GM19351 (cell line): ENCODE data around the gene REPS2.

ENCODE experiments used
- ATAC-seq: cut with Tn5 transposase; IDR thresholded peaks from one replicate; pipeline ENCODE4 v1.9.1; 2021; ENCODE audit warnings: mild to moderate bottlenecking, moderate library complexity; ENCODE audit not compliant: unreplicated experiment

REPS2 gene

GRCh38 chrX:17031827-17032226, 85.4 kb downstream of the REPS2 start:
- ATAC-seq, result no peak

- no peak for ATAC-seq
Measured at GRCh38 chrX:17032351-17032750, 85.9 kb downstream of the REPS2 start.

DNA sequence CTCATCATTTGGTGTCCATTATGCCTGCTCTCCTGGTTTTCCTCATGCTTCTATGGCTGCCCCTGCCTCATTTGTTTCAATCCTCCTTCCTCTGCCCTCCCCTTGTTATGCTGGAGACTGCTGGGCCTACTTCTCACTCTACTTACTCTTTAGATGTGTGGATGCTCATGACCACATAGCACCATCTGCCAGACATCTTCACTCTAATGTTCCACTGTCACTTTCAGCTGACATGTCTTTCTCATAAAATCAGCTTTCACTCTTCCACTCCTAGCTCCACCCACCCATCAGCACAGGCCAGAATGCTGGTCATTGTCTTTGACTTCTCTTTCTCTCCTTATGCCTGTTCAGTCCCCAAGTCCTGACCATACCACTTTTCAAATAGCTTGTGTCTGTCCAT, 86.8 kb downstream of the REPS2 start:
- ATAC-seq, result no peak

DNA sequence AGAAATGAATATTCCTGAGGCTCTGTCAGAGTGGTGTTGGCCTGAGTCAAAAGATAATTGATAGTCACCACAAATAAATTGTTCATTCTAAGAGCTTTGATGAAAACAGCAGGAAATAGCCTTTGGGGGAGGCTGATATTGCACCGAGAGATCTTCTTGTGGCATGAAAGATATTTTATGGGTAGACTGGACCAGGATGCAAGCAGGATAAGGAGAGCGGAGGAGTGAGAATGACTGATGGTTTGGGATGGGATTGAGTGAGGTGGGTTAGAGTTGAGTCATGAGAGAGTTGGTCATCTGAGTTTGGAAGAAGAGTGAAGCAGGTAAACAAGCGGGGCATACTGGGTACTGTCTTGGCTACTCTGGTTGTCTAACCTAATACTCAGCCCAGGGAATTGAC, 88.7 kb downstream of the REPS2 start:
- ATAC-seq, result no peak

DNA sequence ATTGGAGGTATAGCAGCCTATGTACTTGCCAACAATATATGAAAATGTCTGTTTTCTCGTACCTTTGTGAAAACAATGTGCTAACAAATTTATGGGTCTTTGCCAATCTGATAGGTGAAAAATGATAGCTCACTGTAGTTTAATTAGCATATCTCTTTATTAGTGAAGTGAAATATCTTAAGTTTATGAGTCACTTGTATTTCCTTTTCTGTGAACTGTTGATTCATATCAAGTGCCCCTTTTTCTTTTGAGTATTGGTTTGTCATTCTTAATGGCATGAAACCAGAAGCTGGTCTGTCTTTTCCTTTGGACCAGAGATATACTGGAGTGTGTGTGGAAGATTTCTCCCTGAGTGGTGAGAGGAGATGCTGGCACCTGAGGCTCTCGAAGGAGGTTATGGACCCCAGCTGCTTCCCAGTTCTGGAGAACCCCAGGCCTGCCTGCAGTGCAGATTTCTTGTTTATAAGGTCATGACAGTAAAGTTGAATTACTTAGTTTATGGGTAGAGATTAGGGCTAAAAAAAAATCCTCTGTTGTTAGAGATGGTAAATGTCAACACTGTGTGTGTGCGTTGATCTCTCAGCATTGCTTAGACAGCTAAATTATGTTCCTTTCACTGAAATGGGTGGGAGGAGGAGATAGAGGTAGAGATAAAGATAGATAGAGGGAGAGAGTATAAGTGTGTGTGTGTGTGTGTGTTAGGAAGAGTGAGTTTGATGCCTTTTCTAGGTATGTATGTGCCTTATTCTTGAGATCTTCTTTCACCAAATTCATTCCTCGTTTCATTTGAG, 89.9 kb downstream of the REPS2 start:
- no peak for ATAC-seq

- no peak for ATAC-seq
Measured at GRCh38 chrX:17038277-17038676, 91.8 kb downstream of the REPS2 start.

DNA sequence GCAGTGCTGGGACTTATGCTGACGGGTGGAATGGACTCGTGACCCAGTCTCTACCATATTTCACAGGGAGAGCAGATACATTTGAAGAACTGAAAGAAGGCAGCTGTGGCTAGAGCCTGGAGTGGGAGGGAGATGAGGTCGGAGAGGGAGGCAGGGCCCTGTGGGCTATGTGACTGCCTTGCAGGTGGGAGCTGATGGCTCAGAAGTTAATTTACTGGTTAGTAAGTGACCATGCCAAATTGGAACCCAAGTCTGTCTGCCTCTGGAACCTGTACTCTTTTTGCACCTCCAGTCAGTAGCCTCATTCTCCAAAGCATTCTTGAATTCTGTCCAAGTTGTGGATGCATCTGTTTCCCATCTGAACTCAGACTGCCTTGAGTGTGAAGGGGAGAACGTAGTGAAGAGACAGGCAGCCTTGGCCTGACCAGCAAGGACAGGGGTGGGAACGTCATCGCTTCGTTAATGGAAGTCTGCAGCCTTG, 92.3 kb downstream of the REPS2 start:
- peak; percentile 63 for ATAC-seq

DNA sequence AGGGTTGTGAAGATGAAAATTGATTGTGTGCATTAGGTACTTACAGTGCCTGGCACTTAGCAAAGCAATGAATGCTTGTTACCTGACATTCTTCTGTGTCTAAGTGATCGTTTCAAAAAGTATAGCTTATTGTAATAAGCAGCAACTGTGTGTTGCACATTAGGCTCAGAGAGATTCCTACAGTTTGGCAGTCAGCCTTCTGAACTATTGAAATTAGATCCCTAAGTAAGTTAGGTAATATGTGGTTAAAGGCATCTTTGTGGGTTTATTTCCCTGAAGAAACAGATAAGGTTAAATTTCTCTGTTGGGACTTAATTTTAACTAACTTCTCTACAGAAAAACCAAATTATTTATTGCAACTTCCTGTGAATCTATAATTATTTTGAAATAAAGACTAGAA, 93.4 kb downstream of the REPS2 start:
- ATAC-seq, result no peak

DNA sequence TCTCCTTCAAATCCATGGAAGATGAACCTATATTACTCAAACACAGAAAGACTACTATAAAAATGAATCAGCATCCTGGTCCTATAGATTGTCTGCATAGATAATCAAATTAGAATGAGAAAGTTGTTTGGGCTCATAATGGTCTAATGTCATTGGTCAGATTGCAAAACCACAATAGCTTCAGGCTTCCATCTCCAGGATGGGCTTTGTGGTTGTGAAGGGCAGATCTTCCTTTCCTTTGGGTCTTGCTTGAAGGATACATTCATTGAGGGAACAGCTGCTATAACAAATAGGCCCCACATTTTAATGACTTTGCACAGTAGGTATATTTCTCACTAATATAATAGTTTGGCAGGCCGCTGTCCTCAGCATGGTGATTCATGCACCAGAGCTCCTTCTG, 94.3 kb downstream of the REPS2 start:
- ATAC-seq, result no peak

DNA sequence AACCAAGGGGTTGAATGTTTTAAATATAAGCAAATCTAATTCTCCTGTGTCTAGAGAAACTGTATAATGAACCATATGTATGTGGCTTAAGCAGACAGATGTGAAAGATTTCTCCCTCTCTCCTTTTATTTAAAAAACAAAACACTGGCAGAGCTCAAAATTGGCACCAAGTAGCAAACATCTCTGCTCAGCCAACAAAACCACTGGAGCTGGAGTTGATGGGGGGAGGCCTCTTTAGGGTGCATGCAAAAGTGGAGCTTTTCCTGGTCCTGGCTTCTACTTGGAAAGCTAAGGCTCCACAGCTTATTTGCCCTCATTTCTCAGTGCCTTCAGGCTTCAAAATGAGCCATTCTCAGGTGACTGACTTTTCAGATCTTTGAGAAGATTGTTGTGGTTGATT, 95.6 kb downstream of the REPS2 start:
- no peak for ATAC-seq

DNA sequence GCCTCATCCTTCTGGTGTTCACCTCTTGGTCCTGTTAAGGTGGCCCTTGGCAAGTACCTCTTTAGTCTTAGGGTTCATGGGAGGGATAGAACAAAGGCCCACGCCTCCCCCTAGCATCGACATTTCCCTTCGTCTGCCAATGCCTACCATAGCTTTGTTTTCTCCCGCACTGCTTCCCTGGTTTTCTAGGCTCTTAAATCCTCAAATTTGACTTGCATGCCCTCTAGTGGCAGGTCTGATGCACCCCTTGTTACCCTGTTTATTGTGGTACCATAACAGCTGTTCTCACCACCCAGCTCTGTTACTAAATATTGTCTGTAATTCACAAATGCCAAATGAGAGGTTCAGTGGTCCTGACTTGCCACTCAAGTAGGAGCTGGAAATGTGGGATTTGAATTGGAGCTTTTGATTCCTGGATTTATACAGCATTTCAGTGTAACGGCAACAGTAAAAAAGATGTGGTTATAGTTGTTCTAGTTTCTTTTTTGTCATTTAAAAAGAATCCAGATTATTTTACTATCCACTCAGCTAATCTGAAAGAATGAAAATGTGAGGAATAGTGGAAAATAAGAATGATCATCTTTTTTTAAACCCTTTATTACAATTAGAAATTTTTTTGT, 100.1 kb downstream of the REPS2 start:
- ATAC-seq, result peak; percentile 78

GRCh38 chrX:17047224-17047623, 100.8 kb downstream of the REPS2 start:
- ATAC-seq, result no peak

- ATAC-seq, result no peak
Measured at GRCh38 chrX:17052210-17052609, 105.8 kb downstream of the REPS2 start.

- no peak for ATAC-seq
Measured at GRCh38 chrX:17052793-17053192, 106.3 kb downstream of the REPS2 start.

- ATAC-seq, result no peak
Measured at GRCh38 chrX:17053502-17053901, 107.0 kb downstream of the REPS2 start.

- ATAC-seq, result no peak
Measured at GRCh38 chrX:17056868-17057608, 110.6 kb downstream of the REPS2 start.

- no peak for ATAC-seq
Measured at GRCh38 chrX:17062065-17062464, 115.6 kb downstream of the REPS2 start.

DNA sequence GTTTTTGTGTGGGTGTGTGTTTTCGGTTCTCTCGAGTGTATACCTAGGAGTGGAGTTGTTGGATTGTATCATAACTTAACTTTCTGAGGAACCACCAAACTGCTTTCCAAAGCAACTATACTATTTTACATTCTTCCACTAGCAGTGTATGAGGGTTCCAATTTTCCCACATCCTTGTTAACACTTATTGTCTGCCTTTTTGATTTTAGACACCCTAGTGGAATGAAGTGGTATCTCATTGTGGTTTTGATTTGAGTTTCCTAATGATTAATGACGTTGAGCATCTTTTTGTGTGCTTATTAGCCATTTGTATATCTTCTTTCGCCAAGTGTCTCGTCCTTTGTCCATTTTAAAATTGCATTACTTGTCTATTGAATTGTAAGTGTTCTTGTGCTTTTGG, 118.6 kb downstream of the REPS2 start:
- ATAC-seq, result no peak

DNA sequence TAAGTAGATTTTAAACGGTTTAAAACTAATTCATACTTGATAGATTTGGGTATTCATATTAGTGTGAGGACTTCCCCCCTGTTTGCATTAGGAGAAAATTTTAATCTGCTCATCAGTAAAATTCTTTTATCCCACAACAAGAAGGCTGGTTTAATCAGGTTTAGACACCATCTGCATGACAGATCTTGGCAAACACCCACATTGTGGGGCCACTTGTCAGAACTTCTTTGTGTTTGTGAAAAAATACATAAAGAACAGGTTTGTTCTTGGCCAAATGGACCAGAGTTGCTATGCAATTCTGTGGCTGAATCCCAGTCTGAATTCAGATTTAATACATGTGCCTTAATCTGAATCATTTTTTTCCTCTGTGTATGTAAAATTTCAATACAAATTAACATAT, 121.1 kb downstream of the REPS2 start:
- no peak for ATAC-seq

- ATAC-seq, result no peak
Measured at GRCh38 chrX:17072301-17072700, 125.8 kb downstream of the REPS2 start.

DNA sequence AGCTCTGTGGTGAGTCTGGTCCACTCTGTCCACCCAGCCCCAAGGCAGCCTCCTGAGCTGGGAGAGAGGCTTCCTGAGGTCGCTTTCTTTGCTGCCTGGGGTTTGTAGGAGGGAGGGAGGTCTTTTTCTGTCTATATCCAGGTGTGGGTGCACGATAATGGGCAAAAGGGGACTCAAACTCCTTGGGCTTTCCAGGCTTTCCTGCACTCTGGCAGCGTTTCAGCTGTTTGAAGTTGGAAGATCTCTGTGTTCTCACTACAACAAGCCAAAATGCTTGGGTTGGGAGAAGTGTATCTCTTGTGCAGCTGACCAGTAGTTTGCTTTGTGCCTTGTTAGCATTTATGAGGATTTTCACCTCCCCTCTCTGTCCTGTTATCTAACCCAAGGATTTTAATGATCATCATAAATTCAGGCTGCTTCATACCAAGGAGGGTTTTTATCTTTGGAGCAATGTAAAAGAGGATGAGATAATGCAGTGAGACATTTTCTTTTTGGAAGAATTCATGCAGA, 126.3 kb downstream of the REPS2 start:
- ATAC-seq, result no peak

DNA sequence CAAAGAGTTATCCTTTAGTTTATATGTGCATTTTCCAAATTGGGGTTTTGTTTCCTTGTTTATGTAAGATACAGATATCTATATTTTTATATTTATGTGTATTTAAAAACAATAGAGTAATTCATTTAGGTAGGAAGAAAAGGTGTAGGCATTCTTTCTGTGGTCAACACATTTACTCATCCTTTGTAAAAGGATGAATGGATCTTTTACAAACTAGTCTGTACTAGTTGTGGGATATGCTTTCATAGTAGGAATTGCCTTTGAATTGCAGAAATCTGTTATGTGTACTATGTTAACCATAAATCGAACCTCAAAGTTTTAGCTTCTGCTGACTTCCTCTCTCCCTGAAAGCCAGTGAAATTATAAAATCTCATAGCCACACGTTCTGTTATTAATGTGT, 128.5 kb downstream of the REPS2 start:
- ATAC-seq, result no peak
